Subcutaneous adipose tissue (tissue), 4 donors: Measurements from ENCODE around the gene STAB1. TPM values are rescaled to one million over a fixed set of nuclear protein-coding genes. Genes with fewer than 3 reads are reported as not detected.

ENCODE experiments used
- total RNA-seq, 4 donors: library from RNA; depleted of rRNA; stranded (reverse); fragments of >200 nt; gene quantifications; one replicate each; pipeline ENCODE4 v1.1.0, GENCODE V29; 2016
- TF ChIP-seq, protein P1 (sequence below): fragments of 450-650 bp; IDR thresholded peaks from one replicate; pipeline ENCODE4 v1.5.1; 2016; ENCODE audit warnings: low read depth, mild to moderate bottlenecking, control low read depth, antibody characterized with exemption, moderate library complexity

The STAB1 gene, protein sequence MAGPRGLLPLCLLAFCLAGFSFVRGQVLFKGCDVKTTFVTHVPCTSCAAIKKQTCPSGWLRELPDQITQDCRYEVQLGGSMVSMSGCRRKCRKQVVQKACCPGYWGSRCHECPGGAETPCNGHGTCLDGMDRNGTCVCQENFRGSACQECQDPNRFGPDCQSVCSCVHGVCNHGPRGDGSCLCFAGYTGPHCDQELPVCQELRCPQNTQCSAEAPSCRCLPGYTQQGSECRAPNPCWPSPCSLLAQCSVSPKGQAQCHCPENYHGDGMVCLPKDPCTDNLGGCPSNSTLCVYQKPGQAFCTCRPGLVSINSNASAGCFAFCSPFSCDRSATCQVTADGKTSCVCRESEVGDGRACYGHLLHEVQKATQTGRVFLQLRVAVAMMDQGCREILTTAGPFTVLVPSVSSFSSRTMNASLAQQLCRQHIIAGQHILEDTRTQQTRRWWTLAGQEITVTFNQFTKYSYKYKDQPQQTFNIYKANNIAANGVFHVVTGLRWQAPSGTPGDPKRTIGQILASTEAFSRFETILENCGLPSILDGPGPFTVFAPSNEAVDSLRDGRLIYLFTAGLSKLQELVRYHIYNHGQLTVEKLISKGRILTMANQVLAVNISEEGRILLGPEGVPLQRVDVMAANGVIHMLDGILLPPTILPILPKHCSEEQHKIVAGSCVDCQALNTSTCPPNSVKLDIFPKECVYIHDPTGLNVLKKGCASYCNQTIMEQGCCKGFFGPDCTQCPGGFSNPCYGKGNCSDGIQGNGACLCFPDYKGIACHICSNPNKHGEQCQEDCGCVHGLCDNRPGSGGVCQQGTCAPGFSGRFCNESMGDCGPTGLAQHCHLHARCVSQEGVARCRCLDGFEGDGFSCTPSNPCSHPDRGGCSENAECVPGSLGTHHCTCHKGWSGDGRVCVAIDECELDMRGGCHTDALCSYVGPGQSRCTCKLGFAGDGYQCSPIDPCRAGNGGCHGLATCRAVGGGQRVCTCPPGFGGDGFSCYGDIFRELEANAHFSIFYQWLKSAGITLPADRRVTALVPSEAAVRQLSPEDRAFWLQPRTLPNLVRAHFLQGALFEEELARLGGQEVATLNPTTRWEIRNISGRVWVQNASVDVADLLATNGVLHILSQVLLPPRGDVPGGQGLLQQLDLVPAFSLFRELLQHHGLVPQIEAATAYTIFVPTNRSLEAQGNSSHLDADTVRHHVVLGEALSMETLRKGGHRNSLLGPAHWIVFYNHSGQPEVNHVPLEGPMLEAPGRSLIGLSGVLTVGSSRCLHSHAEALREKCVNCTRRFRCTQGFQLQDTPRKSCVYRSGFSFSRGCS (N-terminal part only)
- total RNA-seq = 100 to 1,000 TPM; 147 to 268 (median 218) TPM

DNA sequence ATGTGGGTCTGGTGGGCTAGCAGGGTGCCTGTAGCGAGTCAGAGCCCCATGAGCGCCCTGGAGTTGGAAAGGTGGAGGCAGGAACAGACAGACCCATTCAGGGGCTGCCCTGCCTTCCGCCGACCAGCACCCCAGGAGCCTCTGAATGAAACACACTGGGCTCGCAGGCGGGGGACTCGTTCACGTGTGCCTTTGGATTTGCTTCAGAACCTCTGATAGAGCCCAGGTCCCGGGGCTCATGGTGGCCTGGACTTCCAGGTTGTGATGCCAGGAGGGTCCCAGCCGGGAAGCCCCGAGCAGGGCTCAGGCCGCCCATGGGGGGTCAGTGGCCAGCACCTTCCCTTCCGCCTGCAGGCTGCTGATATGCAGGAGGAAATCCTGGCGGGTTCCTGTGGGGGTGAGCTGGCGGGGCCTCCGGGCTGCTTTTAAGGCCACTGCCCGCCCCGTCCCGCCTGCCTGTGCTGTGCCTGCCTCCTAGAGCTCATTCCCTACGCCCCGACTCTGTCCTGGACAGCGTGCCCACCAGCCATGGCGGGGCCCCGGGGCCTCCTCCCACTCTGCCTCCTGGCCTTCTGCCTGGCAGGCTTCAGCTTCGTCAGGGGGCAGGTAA lies at the start of gene STAB1:
TSS of gene STAB1 (plus strand) at position 453 of the 610 bp plus-strand sequence. CDS start at position 529, 76 bp downstream.
- TF ChIP-seq, protein P1, sequence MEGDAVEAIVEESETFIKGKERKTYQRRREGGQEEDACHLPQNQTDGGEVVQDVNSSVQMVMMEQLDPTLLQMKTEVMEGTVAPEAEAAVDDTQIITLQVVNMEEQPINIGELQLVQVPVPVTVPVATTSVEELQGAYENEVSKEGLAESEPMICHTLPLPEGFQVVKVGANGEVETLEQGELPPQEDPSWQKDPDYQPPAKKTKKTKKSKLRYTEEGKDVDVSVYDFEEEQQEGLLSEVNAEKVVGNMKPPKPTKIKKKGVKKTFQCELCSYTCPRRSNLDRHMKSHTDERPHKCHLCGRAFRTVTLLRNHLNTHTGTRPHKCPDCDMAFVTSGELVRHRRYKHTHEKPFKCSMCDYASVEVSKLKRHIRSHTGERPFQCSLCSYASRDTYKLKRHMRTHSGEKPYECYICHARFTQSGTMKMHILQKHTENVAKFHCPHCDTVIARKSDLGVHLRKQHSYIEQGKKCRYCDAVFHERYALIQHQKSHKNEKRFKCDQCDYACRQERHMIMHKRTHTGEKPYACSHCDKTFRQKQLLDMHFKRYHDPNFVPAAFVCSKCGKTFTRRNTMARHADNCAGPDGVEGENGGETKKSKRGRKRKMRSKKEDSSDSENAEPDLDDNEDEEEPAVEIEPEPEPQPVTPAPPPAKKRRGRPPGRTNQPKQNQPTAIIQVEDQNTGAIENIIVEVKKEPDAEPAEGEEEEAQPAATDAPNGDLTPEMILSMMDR = no peak

DNA sequence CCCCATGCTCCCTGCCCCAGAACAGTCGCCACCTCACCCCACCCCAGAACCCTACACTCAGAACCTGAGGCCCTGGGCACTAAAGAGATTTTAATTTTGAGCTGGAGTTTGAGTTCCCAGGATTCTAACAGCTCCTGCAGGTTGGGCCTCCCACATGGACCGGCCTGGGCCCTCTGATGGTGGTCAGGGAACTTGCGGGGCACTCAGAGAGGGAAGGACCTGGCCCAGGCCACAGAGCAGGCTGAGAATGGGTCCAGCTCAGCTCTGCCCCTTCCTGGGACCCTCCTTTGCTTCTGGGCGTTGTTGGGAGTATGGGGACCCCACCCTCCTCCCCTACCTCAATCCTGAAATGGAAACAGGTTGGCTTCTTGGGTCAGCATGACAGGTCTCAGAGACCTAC lies 49.1 kb upstream of the STAB1 start:
- TF ChIP-seq, protein P1 = no peak

DNA sequence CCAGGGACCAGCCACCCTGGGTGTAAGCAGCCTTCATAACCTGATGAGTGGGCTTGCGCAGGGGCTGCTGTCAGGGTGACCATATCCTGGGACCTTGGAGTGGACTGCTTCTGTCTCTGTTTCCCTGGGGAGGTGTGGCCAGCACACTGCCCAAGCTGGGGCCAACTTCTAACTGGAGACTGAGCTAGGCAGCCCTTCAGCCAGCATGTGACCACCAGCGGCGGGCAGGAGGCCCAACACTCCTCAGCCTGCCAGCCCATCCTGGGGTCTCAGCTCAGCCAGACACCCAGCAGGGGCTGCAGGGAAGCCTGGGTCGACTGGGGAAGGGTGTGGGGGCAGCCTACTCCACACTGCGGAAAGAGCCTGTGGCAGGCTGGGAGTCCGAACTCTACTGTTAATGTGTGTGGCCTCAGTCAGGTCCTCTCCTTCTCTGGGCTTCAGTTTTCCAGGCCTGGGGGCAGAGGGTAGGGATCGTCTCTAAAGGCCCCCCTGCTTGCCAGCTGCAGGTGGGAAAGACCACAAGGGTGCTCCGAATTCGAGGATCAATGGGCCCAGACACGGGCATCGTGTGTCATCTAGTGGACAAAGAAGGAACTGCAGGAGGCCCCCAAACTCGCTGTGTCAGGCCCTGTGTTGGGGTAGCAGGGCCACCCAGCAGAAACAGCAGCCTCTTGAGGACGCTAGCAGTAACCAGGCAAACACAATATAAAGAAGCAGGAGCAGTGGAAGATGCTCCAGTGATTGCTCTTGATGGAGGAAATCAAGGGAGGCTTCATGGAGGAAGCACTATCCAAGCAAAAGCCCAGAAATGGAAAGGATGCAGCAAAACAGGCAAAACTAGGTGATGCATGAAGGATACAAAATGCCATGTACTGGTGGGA lies 48.3 kb upstream of the STAB1 start:
- TF ChIP-seq, protein P1 = no peak

DNA sequence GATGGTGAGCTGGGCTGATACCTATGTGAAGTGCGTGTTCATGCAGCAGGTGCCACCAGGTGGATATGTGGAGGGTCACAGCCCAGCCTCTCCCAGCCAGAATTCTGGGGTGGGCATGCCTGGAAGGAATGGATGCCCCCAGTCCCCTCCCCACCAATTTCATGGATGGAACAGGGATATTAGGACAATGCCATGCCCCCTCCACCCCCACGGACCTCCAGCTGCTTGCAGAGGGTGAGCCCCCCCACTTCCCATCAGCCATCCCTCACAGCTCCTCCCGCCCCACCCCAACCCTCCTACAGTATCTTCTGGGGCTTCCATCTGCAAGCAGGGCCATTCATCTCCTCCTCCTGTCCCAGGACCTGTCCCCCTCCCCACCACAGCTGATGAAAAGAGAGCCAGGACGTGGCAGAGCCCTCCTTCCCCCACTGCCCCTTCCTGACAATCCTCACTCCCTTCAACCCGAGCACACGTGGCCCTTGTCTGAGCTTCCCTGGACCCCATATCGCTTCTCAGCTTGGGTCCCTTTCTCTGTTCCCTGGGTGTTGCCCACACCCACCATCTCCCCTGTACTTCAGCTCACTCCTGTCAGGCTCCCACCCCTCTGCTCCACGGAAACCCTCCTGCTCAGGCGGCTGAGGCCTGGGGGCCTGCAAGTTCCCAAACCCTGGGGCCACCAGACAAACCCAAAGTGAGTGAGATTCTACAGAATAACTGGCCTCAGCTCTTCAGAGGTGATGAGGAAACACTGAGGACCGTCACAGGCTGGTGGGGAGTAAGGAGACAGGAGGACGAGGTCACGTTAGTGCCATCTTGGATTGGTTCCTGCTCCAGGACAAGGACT lies 47.4 kb upstream of the STAB1 start:
- TF ChIP-seq, protein P1 = no peak

DNA sequence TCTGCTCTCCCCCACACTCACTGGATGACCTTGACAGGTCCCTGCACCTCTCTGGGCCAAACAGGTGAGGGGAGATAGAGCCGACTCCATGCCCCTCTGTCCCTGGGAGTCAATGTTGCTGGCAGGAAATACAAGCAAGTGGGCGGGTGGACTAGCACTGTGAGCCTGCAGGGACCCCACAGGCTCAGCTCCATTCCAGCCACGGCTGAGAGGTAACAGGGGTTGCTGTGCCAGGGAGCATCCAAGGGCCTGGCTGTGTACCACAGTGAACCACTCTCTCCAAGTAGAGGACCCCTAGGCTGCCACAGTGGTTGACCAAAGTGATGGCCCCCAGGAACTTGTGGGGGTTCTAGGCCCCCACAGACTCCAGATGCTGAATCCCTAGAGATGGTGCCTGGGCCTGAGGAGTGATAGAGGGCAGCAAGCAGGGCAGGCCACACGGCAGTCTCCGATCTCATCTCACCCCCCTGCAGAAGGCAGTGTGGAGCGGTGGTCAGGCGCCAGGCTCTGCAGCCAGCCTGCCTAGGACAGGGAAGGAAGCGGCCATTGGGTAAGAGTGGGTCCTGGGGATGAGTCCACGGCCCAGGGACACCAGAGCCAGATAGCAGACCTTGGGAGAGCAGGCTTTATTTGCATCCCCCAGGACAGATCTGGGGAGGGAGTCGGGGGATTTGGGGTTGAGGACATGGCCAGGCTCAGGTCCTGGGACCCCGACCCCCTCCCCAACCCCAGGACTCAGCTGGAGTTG lies 44.5 kb upstream of the STAB1 start:
- TF ChIP-seq, protein P1 = no peak
